Thymus (tissue), 11 donors: ENCODE results near the gene PIAS4. TPM values are rescaled to one million over a fixed set of nuclear protein-coding genes. Genes with fewer than 3 reads are reported as not detected.
"Not testable (repeated sequence)": the region's sequence is repeated elsewhere in the genome, so short reads cannot be mapped to it uniquely, and the experiment has no call there.

Source experiments
- DNase-seq, 9 donors: peaks; one replicate each; pipeline ENCODE4 v3.0.0-alpha.2; 2013; ENCODE audit warnings: low spot score in 9 of 9, low read depth in 6 of 9, missing footprints in 1 of 9
- H3K27ac ChIP-seq, 2 donors: one replicate each; pipeline ENCODE4 v1.5.1; 2013; ENCODE audit warnings: control low read depth in 1 of 2, low read depth in 1 of 2, low read length in 1 of 2, mild to moderate bottlenecking in 1 of 2, moderate library complexity in 1 of 2
- H3K27me3 ChIP-seq, 2 donors: one replicate each; pipeline ENCODE4 v1.5.1; 2013; ENCODE audit warnings: low read length in 1 of 2; ENCODE audit not compliant: control insufficient read depth in 2 of 2, insufficient read depth in 1 of 2
- H3K36me3 ChIP-seq, 2 donors: one replicate each; pipeline ENCODE4 v1.5.1; 2013; ENCODE audit warnings: low read length in 1 of 2, mild to moderate bottlenecking in 1 of 2, moderate library complexity in 1 of 2; ENCODE audit not compliant: control insufficient read depth in 2 of 2, insufficient read depth in 2 of 2
- H3K4me1 ChIP-seq, 2 donors: one replicate each; pipeline ENCODE4 v1.5.1; 2013; ENCODE audit warnings: low read length in 2 of 2; ENCODE audit not compliant: control insufficient read depth in 2 of 2, insufficient read depth in 2 of 2
- H3K4me3 ChIP-seq, 2 donors: one replicate each; pipeline ENCODE4 v1.5.1; 2013; ENCODE audit warnings: low read length in 2 of 2, control low read depth in 1 of 2, mild to moderate bottlenecking in 1 of 2
- H3K9me3 ChIP-seq, 2 donors: one replicate each; pipeline ENCODE4 v1.5.1; 2013; ENCODE audit warnings: low read length in 1 of 2, mild to moderate bottlenecking in 1 of 2; ENCODE audit not compliant: control insufficient read depth in 2 of 2, insufficient read depth in 1 of 2
- WGBS: extraction: QIAGEN DNeasy Blood & Tissue Kit; methylation state at CpG from one replicate; pipeline ENCODE4 v1.1.7; 2013; 5-methylcytosine and 5-hydroxymethylcytosine counted together
- polyA plus RNA-seq: library from polyadenylated mRNA; stranded (reverse); fragments of 200-250 nt; gene quantifications from one replicate; pipeline ENCODE4 v1.2.3, GENCODE V29; 2013
- total RNA-seq: library from RNA; stranded (reverse); fragments of 120-200 nt; gene quantifications from one replicate; pipeline ENCODE4 v1.2.4, GENCODE V29; 2013
- donor health status: healthy.

Gene PIAS4
- total and polyA plus RNA-seq, 2 donors = 10.8 to 13.4 TPM

DNA sequence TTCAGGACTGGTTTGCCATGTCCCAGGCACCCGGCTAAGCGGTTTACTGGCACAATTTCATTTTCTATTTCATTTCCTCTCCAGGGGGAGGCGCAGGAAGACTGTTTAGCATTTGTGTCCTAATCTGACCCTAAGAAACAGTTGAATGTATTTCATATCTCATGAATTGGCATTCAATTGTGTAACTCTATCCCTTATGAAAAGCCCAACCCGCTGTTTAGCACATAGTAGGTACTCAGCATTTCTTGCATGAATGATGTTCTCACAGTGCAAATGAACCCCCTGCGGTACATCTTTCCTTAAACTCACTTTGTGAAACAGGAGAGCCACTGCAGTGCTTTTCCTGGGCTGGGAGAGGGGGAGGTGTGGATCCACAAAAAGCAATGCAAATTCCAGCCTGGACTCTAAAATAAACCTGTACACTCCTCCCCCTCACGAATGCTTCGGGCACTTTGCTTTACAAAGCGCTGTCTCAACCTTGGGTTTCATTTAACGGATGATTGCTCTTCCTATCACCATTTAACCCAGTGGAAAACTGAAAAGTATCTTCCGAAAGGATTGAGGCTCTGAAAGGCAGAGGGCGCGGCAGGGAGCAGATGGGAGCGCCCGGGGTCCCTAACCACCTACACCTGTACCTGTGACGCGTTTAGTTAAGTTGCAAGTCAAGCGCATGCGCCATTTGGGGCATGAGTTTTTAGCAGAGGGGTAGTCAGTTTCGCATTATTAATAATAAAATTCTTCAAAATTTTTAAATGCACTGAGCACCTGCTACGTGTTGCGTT lies 21.1 kb upstream of the PIAS4 start:
- Histone ChIP-seq H3K9me3 (peaks cover 0 to 10% of the 10 kb centered on the region in 2 donors), H3K4me1 (peaks cover 22 to 45% of the 10 kb centered on the region in 2 donors), H3K36me3 (peaks cover 29 to 33% of the 10 kb centered on the region in 2 donors), H3K4me3 (peak overlapping the region; percentile 97 to 98), H3K27ac (peak overlapping the region; percentile 1 to 8), H3K27me3 (peaks cover 0 to 14% of the 10 kb centered on the region in 2 donors)
- WGBS = 2% methylated on average over 21 of the region's 21 CpGs
- DNase-seq = peak in 6 of 9 donors; percentile 46 to 85 (median 63)

DNA sequence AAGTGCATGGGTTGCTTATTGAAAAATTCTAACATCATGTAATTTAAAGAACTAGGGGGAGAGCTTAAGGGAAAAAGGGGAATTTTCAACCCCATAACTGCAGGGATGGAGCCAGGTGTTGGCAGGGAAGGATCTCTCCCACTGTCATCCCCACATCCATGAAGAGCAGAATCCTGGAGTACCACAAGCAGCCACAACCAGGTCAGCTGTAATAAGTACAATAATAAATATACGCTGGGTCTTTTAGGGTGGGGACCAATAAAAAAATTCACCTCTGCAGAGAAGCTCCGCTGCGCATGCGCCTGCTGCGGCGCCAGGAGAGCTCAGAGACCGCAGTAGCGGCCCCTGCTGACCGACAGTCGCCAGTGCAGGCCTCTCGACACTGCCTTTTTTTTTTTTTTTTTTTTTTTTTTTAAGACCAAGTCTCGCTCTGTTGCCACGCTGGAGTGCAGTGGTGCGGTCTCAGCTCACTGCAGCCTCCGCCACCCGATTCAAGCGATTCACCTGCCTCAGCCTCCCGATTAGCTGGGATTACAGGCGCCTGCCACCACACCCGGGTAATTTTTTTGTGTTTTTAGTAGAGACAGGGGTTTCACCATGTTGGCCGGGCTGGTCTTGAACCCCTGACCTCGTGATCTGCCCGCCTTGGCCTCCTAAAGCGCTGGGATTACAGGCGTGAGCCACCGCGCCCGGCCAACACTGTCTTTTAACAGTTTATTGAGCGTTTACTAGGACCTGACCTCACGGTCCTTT lies 19.7 kb upstream of the PIAS4 start:
- H3K27me3 ChIP-seq = peaks cover 0 to 14% of the 10 kb centered on the region in 2 donors
- 13% methylated on average over 30 of the region's 30 CpGs for WGBS
- H3K4me3 ChIP-seq = peak overlapping the region in 1 of 2 donors; percentile 37
- peak in 8 of 9 donors; percentile 74 to 94 (median 84) for DNase-seq
- peaks cover 22 to 45% of the 10 kb centered on the region in 2 donors for H3K4me1 ChIP-seq
- H3K36me3 ChIP-seq = peaks cover 16 to 20% of the 10 kb centered on the region in 2 donors
- H3K9me3 ChIP-seq = peaks cover 0 to 5% of the 10 kb centered on the region in 2 donors
- no peak overlapping the region for H3K27ac ChIP-seq

DNA sequence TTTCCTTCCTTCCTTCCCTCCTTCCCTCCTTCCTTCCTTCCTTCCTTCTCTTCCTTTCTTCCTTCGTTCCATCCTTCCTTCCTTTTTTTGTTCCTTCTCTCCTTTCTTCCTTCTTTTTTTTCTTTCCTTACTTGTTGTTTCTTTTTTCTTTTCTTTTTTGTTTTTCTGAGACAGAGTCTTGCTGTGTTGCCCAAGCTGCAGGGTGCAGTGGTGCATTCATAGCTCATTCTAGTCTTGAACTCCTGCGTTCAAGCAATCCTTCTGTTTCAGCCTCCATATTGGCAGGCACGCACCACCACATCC lies 16.8 kb upstream of the PIAS4 start:
- Histone ChIP-seq H3K27ac (no peak overlapping the region), H3K36me3 (no peaks in the 10 kb centered on the region), H3K27me3 (peaks cover 0 to 14% of the 10 kb centered on the region in 2 donors), H3K9me3 (peaks cover 0 to 5% of the 10 kb centered on the region in 2 donors), H3K4me3 (no peak overlapping the region), H3K4me1 (peaks cover 14 to 25% of the 10 kb centered on the region in 2 donors)
- DNase-seq = no peak
- WGBS = 70% methylated on average over 3 of the region's 3 CpGs

DNA sequence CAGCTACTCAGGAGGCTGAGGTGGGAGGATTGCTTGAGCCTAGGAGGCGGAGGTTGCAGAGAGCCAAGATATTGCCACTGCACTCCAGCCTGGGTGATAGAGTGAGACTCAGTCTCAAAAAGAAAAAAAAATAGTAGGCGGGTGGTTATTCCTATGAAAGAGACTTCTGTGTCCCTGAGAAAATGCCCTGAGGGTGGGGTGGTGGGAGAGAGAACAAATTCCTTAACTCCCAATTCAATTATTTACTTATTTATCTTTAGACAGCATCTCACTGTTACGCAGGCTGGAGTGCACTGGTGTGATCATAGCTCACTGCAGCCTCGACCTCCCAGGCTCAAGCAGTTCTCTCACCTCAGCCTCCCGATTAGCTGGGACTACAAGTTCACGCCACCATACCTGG lies 11.9 kb upstream of the PIAS4 start:
- DNase-seq = no peak
- WGBS = 97% methylated on average over 6 of the region's 6 CpGs
- H3K9me3 ChIP-seq = peaks cover 0 to 1% of the 10 kb centered on the region in 2 donors

DNA sequence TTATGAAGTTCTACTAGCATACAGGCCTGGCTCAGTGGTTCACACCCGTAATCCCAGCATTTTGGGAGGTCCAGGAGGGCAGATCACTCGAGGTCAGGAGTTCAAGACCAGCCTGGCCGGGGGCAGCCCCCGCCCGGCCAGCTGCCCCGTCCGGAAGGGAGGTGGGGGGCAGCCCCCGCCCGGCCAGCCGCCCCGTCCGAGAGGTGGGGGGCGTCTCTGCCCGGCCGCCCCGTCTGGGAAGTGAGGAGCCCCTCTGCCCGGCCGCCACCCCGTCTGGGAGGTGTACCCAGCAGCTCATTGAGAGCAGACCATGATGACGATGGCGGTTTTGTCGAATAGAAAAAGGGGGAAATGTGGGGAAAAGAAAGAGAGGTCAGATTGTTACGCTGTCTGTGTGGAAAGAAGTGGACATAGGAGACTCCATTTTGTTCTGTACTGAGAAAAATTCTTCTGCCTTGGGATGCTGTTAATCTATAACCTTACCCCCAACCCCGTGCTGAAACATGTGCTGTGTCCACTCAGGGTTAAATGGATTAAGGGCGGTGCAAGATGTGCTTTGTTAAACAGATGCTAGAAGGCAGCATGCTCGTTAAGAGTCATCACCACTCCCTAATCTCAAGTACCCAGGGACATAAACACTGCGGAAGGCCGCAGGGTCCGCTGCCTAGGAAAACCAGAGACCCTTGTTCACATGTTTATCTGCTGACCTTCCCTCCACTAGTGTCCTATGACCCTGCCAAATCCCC lies 8.7 kb upstream of the PIAS4 start:
- H3K36me3 ChIP-seq, H3K9me3 ChIP-seq: not testable (repeated sequence)
- WGBS = 96% methylated on average over 29 of the region's 29 CpGs

More for the DNA sequence above, 11.9 kb upstream of the PIAS4 start:
- Histone ChIP-seq H3K36me3 (no peaks in the 10 kb centered on the region), H3K4me3 (no peak overlapping the region), H3K27me3 (no peaks in the 10 kb centered on the region), H3K4me1 (no peaks in the 10 kb centered on the region), H3K27ac (no peak overlapping the region)

DNA sequence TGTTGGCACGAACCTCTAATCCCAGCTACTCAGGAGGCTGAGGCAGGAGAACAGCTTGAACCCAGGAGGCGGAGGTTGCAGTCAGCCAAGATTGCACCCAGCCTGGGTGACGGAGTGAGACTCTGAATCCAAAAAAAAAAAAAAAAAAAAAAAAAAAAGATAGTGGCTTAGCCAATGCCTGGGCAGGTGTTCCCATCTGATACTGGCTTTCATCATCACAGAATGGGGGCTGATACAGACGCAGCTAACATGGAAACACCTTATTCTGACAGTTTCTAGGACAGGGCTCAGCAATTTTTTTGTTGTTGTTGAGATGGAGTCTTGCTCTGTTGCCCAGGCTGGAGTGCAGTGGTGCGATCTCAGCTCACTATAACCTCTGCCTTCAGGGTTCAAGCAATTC lies 6.7 kb upstream of the PIAS4 start:
- not testable (repeated sequence) for DNase-seq
- 91% methylated on average over 5 of the region's 5 CpGs for WGBS

More for the DNA sequence above, 8.7 kb upstream of the PIAS4 start:
- not testable (repeated sequence) for H3K4me1 ChIP-seq, H3K4me3 ChIP-seq, H3K27me3 ChIP-seq, H3K27ac ChIP-seq, DNase-seq

DNA sequence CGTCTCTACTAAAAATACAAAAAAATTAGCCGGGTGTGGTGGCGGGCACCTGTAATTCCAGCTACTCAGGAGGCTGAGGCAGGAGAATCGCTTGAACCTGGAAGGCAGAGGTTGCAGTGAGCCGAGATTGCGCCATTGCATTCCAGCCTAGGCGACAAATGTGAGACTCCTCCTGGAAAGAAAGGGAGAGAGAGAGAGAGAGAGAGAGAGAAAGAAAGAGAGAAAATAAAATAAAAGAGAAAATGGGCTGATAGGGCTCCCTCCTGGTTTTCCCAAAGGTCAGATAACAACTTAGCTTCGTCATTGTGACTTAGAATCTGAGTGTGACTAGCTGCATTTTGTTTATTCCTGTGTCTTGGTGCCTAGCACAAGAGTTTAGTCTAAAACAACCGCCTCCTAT lies 2.1 kb upstream of the PIAS4 start:
- not testable (repeated sequence) for DNase-seq, H3K36me3 ChIP-seq, H3K27ac ChIP-seq, H3K27me3 ChIP-seq, H3K4me3 ChIP-seq, H3K9me3 ChIP-seq
- WGBS = 99% methylated on average over 9 of the region's 9 CpGs
- peaks cover 10 to 27% of the 10 kb centered on the region in 2 donors for H3K4me1 ChIP-seq

More for the DNA sequence above, 6.7 kb upstream of the PIAS4 start:
- not testable (repeated sequence) for H3K27me3 ChIP-seq, H3K4me1 ChIP-seq, H3K4me3 ChIP-seq, H3K27ac ChIP-seq, H3K36me3 ChIP-seq, H3K9me3 ChIP-seq

DNA sequence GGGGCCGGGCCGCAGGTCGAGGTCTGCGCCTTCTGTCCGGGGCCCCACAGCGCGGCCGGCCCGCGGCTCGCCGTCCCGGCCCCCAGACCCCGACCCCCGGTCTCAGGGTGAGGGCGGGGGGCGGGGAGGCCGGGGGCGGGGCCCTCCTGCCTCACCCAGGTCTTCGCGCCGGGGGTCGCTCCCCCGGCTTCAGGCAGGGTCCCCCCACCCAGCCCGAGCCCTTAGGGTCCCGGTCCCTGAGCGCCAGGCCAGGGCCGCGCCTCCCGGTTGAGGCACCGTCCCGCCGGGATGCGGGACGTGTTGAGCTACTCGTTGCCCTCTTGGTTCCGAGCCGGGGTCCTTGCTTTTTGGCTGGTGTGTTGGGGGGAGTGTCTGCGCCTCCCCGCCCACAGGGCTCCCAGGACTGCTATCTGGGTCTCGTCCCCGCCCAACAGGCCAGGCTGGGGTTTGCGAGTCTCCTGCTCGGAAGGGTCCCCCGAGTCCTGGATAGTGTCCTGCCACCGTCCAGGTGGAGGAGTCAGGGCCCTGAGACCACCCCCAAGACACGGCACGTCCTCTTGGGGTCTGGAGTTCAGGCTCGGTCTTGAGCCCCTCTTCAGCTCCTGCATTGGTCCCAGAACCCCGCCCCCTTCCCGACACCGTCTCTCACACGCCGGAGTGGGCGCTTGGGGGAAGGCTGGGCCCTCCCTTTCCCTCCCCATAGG lies 452 bp downstream of the PIAS4 start:
- peak overlapping the region; percentile 69 to 95 for H3K4me3 ChIP-seq
- H3K9me3 ChIP-seq = no peaks in the 10 kb centered on the region
- WGBS = under 1% methylated on average over 53 of the region's 55 CpGs
- peaks cover 16 to 20% of the 10 kb centered on the region in 2 donors for H3K36me3 ChIP-seq
- peak in 2 of 9 donors; percentile 31 to 36 for DNase-seq
- H3K27me3 ChIP-seq = no peaks in the 10 kb centered on the region
- H3K27ac ChIP-seq = peak overlapping the region in 1 of 2 donors; percentile 90
- peaks cover 10 to 30% of the 10 kb centered on the region in 2 donors for H3K4me1 ChIP-seq
